K562 (cell line): ENCODE data around the gene PLPPR2. TPM values are rescaled to one million over a fixed set of nuclear protein-coding genes. Genes with fewer than 3 reads are reported as not detected.

Experiments
- ADNP ChIP-seq: fragments of 200-800 bp; sonication (Bioruptor generic); IDR thresholded peaks from 2 replicates; pipeline ENCODE4 v1.6.1; 2016; ENCODE audit warnings: missing genetic modification characterization, missing compliant biosample characterization
- BCOR ChIP-seq: fragments of 450-650 bp; IDR thresholded peaks from 2 replicates; pipeline ENCODE4 v1.6.1; 2016
- CEBPB ChIP-seq: fragments of 450-650 bp; IDR thresholded peaks from 2 replicates; pipeline ENCODE4 v1.6.1; 2016; ENCODE audit warnings: missing genetic modification characterization, missing compliant biosample characterization
- ETV6 ChIP-seq, 3 experiments: fragments of 150-350 bp in 1 of 3; sonication (generic) in 1 of 3; formaldehyde crosslinking in 1 of 3; IDR thresholded peaks; 2 replicates each; pipeline versions ENCODE4 v1.6.1 to v1.8.0; 2014 to 2022; ENCODE audit warnings: borderline replicate concordance in 2 of 3, low read depth in 2 of 3, antibody characterized with exemption in 1 of 3, low read length in 1 of 3, mild to moderate bottlenecking in 1 of 3, missing genetic modification reagents in 1 of 3
- GATAD2B ChIP-seq: fragments of 450-650 bp; IDR thresholded peaks from 2 replicates; pipeline ENCODE4 v1.6.1; 2017; ENCODE audit warnings: mild to moderate bottlenecking, borderline replicate concordance
- HDAC2 ChIP-seq: fragments of 450-650 bp; IDR thresholded peaks from 2 replicates; pipeline ENCODE4 v1.6.1; 2016; ENCODE audit warnings: mild to moderate bottlenecking
- KDM1A ChIP-seq, 2 experiments: fragments of 450-650 bp; IDR thresholded peaks; 2 replicates each; pipeline ENCODE4 v1.6.1; 2016; ENCODE audit warnings: mild to moderate bottlenecking in 2 of 2
- KLF13 ChIP-seq: fragments of 450-650 bp; IDR thresholded peaks from 2 replicates; pipeline ENCODE4 v1.6.1; 2016; ENCODE audit warnings: missing genetic modification characterization, low read depth, mild to moderate bottlenecking, missing compliant biosample characterization, moderate library complexity, borderline replicate concordance
- OTX1 ChIP-seq: fragments of 450-650 bp; formaldehyde crosslinking; IDR thresholded peaks from 2 replicates; pipeline ENCODE4 v1.4.0; 2022; ENCODE audit warnings: mild to moderate bottlenecking
- RCOR1 ChIP-seq, 2 experiments: IDR thresholded peaks; 2 replicates each; pipeline ENCODE4 v1.6.1; 2012; ENCODE audit warnings: low read depth in 2 of 2, low read length in 2 of 2, borderline replicate concordance in 1 of 2, improper control_type of control experiment in 1 of 2
- U2AF1 ChIP-seq: fragments of 200-400 bp; formaldehyde crosslinking; optimal IDR thresholded peaks from 2 replicates; pipeline ENCODE3; 2017; ENCODE audit warnings: mild to moderate bottlenecking, low read depth, low read length, moderate library complexity
- ZNF76 ChIP-seq: fragments of 250-450 bp; sonication (Bioruptor Pico); IDR thresholded peaks from 2 replicates; pipeline ENCODE4 v1.4.0; 2020; ENCODE audit warnings: mild to moderate bottlenecking, moderate library complexity, borderline replicate concordance
- ZNF79 ChIP-seq: fragments of 250-450 bp; sonication (Bioruptor Pico); IDR thresholded peaks from 2 replicates; pipeline ENCODE4 v1.4.0; 2020; ENCODE audit warnings: low read depth, mild to moderate bottlenecking, moderate library complexity
- polyA plus RNA-seq, 8 experiments: library from polyadenylated mRNA; depleted of rRNA in 4 of 8; stranded (reverse) in 5 of 8; unstranded in 3 of 8; fragments of >200 nt; fragmentation: Nextera tagmentation in 2 of 8; fragmentation: Illumina TruSeq in 1 of 8; extraction: Ambion mirVana in 2 of 8; extraction: Trizol in 1 of 8; gene quantifications; 2 replicates each; pipeline versions ENCODE4 v1.2.1 to v1.2.3, GENCODE V29; 2011 to 2014; ENCODE audit warnings: inconsistent platforms in 1 of 8, missing spikeins in 1 of 8
- total RNA-seq, 7 experiments: library from RNA; depleted of rRNA in 6 of 7; stranded (reverse); fragments of >200 nt in 6 of 7; fragmentation: Illumina TruSeq in 2 of 7; extraction: Trizol in 2 of 7; gene quantifications; 2 replicates each; pipeline versions ENCODE4 v1.2.1 to v1.2.3, GENCODE V29; 2011 to 2021; ENCODE audit warnings: low replicate concordance in 1 of 7
- TF ChIP-seq, protein P1 (sequence below): fragments of 450-650 bp; IDR thresholded peaks from 2 replicates; pipeline ENCODE4 v1.6.1; 2016; ENCODE audit warnings: missing biosample characterization, missing genetic modification characterization
- TF ChIP-seq, protein P2 (sequence below): fragments of 250-450 bp; sonication (Bioruptor Pico); IDR thresholded peaks from 2 replicates; pipeline ENCODE4 v1.5.0; 2021
- TF ChIP-seq, protein P3 (sequence below): fragments of 450-650 bp; formaldehyde crosslinking; IDR thresholded peaks from 2 replicates; pipeline ENCODE4 v1.4.0; 2020; ENCODE audit warnings: mild to moderate bottlenecking, moderate library complexity
- TF ChIP-seq, protein P4 (sequence below): fragments of 450-650 bp; IDR thresholded peaks from 2 replicates; pipeline ENCODE4 v1.6.1; 2016; ENCODE audit warnings: mild to moderate bottlenecking

Gene PLPPR2
- total and polyA plus RNA-seq, 9 of the 15 experiments (the other 6 are each of a cell fraction or from before 2014, with no cell fraction given), result 0.49 to 15.9 (median 3.4) TPM

DNA sequence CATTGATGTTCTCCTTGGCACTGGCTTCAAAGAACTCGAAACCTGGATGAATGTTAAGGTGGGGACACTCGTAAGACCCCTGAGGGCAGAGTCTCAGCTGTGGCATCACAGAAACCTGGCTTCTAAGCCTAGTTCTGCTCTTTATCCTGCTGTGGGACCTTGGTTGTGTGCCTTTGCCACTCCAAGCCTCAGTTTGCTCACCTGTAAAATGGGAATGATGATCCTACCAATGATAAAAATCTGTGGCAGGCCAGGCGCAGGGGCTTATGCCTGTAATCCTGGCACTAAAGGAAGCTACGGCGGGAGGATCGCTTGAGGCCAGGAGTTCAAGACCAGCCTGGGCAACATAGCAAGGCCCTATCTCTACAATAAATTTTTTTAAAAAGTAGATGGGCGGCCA lies 29.7 kb upstream of the PLPPR2 start (continued):
- TF ChIP-seq, protein P1, sequence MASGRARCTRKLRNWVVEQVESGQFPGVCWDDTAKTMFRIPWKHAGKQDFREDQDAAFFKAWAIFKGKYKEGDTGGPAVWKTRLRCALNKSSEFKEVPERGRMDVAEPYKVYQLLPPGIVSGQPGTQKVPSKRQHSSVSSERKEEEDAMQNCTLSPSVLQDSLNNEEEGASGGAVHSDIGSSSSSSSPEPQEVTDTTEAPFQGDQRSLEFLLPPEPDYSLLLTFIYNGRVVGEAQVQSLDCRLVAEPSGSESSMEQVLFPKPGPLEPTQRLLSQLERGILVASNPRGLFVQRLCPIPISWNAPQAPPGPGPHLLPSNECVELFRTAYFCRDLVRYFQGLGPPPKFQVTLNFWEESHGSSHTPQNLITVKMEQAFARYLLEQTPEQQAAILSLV, result no peak
- no peak for TF ChIP-seq GATAD2B
- no peak for TF ChIP-seq ETV6 (IDR thresholded peaks at IDR 0.05; ENCODE audit: borderline replicate concordance in 1 of 2, low read depth in 2 of 2, low read length in 1 of 2)
- no peak for TF ChIP-seq ETV6 (CRISPR knock-in tag; IDR thresholded peaks at IDR 0.05; ENCODE audit: borderline replicate concordance)
- peak; percentile 71 to 80 for TF ChIP-seq KDM1A (IDR thresholded peaks at IDR 0.05)
- TF ChIP-seq, protein P2, sequence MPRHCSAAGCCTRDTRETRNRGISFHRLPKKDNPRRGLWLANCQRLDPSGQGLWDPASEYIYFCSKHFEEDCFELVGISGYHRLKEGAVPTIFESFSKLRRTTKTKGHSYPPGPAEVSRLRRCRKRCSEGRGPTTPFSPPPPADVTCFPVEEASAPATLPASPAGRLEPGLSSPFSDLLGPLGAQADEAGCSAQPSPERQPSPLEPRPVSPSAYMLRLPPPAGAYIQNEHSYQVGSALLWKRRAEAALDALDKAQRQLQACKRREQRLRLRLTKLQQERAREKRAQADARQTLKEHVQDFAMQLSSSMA (CRISPR knock-in tag), result no peak
- TF ChIP-seq, protein P3, sequence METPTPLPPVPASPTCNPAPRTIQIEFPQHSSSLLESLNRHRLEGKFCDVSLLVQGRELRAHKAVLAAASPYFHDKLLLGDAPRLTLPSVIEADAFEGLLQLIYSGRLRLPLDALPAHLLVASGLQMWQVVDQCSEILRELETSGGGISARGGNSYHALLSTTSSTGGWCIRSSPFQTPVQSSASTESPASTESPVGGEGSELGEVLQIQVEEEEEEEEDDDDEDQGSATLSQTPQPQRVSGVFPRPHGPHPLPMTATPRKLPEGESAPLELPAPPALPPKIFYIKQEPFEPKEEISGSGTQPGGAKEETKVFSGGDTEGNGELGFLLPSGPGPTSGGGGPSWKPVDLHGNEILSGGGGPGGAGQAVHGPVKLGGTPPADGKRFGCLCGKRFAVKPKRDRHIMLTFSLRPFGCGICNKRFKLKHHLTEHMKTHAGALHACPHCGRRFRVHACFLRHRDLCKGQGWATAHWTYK, result no peak
- peak; percentile 73; the same call in 1 of the 2 replicates for TF ChIP-seq HDAC2
- no peak for TF ChIP-seq U2AF1
- TF ChIP-seq ADNP (tag), result peak; percentile 87
- peak; percentile 95 for TF ChIP-seq BCOR
- TF ChIP-seq RCOR1 (IDR thresholded peaks at IDR 0.05; ENCODE audit: borderline replicate concordance in 1 of 2, low read depth in 2 of 2, low read length in 2 of 2), result peak in 1 of 2 experiments; percentile 66; a peak in 2 of 4 replicates
- no peak for TF ChIP-seq OTX1 (CRISPR knock-in tag)
- TF ChIP-seq, protein P4, sequence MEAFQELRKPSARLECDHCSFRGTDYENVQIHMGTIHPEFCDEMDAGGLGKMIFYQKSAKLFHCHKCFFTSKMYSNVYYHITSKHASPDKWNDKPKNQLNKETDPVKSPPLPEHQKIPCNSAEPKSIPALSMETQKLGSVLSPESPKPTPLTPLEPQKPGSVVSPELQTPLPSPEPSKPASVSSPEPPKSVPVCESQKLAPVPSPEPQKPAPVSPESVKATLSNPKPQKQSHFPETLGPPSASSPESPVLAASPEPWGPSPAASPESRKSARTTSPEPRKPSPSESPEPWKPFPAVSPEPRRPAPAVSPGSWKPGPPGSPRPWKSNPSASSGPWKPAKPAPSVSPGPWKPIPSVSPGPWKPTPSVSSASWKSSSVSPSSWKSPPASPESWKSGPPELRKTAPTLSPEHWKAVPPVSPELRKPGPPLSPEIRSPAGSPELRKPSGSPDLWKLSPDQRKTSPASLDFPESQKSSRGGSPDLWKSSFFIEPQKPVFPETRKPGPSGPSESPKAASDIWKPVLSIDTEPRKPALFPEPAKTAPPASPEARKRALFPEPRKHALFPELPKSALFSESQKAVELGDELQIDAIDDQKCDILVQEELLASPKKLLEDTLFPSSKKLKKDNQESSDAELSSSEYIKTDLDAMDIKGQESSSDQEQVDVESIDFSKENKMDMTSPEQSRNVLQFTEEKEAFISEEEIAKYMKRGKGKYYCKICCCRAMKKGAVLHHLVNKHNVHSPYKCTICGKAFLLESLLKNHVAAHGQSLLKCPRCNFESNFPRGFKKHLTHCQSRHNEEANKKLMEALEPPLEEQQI, result no peak
- no peak for TF ChIP-seq ZNF76 (CRISPR knock-in tag)
- no peak for TF ChIP-seq ZNF79 (CRISPR knock-in tag)
- TF ChIP-seq CEBPB (tag), result no peak
- no peak for TF ChIP-seq KLF13
